Measurements from ENCODE around the gene PTRH1.

DNA sequence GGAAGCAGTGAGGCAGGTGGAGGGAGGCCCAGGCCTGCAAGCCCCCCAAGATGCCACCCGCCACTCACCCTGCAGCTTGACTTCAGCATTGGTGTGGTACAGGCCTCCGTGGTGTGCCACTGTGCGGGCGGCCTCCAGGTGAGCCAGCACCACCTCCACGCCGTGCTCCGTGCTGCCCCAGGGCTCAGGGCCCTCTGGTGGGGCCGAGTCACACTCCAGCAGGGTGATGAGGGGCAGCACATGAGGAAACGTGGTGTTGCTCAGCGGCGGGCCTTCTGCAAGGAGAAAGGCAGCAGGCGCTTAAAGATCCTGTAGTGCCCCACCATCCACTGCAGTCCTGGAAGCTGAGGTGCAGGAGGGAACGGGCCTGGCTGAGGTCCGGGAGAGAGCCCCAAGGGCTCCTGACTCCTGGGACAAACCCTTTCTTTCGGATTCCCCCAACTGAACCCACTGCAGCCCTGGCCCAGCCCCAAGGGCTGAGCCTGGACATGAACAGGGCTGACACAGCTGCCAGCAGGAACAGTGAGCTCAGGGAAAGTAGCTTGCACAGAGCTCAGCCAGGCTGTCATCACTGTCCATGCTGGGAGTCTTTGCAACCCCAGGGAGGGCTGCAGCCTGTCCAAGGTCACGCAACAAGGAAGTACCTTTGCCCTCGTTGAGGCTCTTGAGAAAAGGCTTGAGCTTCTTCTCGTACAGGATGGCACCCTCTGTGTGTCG is 24.3 kb upstream of the PTRH1 start:
- TF ChIP-seq, protein P1, sequence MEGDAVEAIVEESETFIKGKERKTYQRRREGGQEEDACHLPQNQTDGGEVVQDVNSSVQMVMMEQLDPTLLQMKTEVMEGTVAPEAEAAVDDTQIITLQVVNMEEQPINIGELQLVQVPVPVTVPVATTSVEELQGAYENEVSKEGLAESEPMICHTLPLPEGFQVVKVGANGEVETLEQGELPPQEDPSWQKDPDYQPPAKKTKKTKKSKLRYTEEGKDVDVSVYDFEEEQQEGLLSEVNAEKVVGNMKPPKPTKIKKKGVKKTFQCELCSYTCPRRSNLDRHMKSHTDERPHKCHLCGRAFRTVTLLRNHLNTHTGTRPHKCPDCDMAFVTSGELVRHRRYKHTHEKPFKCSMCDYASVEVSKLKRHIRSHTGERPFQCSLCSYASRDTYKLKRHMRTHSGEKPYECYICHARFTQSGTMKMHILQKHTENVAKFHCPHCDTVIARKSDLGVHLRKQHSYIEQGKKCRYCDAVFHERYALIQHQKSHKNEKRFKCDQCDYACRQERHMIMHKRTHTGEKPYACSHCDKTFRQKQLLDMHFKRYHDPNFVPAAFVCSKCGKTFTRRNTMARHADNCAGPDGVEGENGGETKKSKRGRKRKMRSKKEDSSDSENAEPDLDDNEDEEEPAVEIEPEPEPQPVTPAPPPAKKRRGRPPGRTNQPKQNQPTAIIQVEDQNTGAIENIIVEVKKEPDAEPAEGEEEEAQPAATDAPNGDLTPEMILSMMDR (IDR thresholded peaks at IDR 0.05), result no peak
- no peak for TF ChIP-seq POLR2A (IDR thresholded peaks at IDR 0.05)

All from adrenal gland (tissue), 5 donors.